NCI-H1694 treated with DMSO at 0.1 percent for 48 hours (cell line): Measurements from ENCODE around the gene PIGK.

Source experiments
- DNase-seq: peaks from one replicate; lab custom pipeline; 2025; lab: John Stamatoyannopoulos, UW

The PIGK gene

GRCh38 chr1:77039111-77039510 is 180.1 kb downstream of the PIGK start:
- no peak for DNase-seq
